Nasal cavity respiratory epithelium epithelial cell of viscerocranial mucosa (primary cell): ENCODE data around the gene ATG4A. TPM values are rescaled to one million over a fixed set of nuclear protein-coding genes. Genes with fewer than 3 reads are reported as not detected.

Source experiments
- total RNA-seq: library from RNA; depleted of rRNA; stranded (reverse); fragments of >200 nt; gene quantifications from 2 replicates; pipeline ENCODE4 v1.2.3, GENCODE V29; 2014

ATG4A gene, protein sequence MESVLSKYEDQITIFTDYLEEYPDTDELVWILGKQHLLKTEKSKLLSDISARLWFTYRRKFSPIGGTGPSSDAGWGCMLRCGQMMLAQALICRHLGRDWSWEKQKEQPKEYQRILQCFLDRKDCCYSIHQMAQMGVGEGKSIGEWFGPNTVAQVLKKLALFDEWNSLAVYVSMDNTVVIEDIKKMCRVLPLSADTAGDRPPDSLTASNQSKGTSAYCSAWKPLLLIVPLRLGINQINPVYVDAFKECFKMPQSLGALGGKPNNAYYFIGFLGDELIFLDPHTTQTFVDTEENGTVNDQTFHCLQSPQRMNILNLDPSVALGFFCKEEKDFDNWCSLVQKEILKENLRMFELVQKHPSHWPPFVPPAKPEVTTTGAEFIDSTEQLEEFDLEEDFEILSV
- 14.4 and 15.1 TPM in 2 replicates for total RNA-seq

DNA sequence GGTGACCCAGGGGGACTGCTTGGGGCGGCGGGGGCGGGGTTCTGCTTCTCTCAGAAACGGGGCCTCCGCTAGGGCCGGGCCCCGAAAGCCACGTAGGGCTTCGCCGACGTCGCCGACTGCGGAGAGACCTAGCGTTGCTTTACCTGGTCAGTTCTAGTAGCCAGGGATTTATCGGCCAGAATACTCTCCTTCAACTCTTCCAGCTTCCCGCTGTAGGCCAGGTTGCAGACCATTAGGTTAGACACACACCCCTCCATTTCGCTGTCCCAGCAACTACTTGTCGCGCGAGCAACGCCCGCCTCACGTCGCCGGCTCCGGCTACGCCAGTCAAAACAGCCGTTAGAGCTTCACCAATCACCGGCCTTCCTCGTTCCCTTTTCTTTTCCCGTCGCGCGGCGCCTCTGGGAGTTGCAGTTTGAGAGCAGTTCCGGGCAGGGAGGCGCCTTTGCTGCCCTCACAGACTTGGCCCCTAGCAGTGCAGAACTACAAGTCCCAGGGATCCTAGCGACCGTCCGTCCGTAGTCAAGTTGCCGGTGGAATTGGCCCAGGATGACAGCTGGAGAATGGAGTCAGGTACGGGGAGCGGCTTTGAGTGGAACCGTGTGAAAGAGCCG lies at the start of gene ATG4A, which contains the start of gene PSMD10:
Gene ATG4A (plus strand): TSS at position 515 of the 614 bp plus-strand sequence. CDS start 49 bp downstream, at position 564.
Gene PSMD10 (minus strand): TSS at position 279 of the 614 bp plus-strand sequence. CDS start 22 bp downstream, at position 257.

DNA sequence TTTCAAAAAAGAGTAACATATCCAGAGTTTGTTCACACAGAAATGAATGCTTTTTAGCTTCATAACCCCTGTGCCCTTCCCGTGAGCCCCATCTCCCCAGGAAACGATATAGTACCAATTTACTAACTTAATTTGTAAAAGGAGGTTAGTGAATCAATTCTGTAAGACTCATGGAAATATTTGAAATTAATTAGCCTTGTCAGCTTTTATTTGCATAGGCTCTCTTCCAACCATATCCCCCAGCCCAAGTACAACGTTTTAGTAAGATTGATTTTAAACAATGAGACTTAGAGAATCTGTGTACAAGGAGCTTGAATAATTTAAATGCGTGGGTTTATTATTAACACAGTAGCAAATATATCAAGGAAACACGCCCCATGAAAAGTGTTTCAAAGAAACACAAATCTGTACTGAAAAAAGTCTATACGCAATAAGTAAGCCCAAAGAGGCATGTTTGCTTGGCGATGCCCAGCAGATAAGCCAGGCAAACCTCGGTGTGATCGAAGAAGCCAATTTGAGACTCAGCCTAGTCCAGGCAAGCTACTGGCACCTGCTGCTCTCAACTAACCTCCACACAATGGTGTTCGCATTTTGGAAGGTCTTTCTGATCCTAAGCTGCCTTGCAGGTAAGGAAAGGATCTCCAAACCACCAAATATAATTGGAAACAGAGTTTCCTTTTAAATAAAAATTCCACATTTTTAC lies 46.9 kb upstream of the ATG4A start, which contains the start of gene VSIG1:
Gene VSIG1 (plus strand): TSS at position 512 of the 703 bp plus-strand sequence. CDS start 66 bp downstream, at position 578.

Other genes starting within 250 kb of the ATG4A start
- gene TEX13B, start 109.4 kb upstream of the ATG4A start, total RNA-seq = not detected in 2 replicates
- 0.34 and 0.43 TPM in 2 replicates for gene VSIG1, start 46.7 kb upstream of the ATG4A start, total RNA-seq
- gene PSMD10, start 236 bp upstream of the ATG4A start, total RNA-seq = 61.0 and 105 TPM in 2 replicates